ENCODE measurements around the gene TRIM33. TPM values are rescaled to one million over a fixed set of nuclear protein-coding genes. Genes with fewer than 3 reads are reported as not detected.

TRIM33 gene
- total RNA-seq, 4 donors from 2014 or later, result 37.5 to 48.6 (median 41.1) TPM

DNA sequence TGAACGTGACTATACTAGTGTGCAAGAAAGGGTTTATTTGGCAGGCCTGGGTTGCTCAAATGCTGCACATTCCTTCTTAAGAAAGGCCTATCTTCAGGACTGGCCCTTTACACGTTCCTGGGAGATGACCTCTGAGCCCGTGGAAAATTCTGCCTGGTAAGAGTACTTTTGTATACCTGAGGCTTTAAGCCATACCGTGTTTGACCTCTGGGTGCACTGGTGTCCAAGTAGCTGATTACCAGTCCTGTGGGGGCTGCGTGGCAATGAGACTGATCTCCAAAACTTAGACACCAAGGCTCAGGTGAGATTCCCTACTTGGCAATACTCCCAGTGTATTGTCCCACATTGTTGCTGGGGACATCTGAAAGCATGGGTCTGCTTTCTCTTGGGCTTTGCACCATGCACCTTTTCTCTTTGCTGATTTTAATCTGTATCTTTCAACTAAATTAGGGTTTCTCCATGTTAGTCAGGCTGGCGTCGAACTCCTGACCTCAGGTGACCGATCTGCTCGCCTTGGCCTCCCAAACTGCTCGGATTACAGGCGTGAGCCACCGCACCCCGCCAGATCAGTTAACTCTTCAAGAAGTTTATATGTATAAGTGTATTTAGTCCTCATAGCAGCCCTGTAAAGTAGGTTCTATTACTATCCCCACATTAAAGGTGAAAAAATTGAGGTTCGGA lies 44.5 kb downstream of the TRIM33 start:
- DNase-seq (ENCODE audit: low spot score in 2 of 2), result no peak
- 93 to 96% methylated on average over 14 of the region's 14 CpGs for WGBS, 2 donors
- intact Hi-C loops (cut with DNase I; ENCODE audit: low total_unique reads), result no loop called here
- TF ChIP-seq POLR2A (IDR thresholded peaks at IDR 0.05), result no peak
- TF ChIP-seq, protein P1, sequence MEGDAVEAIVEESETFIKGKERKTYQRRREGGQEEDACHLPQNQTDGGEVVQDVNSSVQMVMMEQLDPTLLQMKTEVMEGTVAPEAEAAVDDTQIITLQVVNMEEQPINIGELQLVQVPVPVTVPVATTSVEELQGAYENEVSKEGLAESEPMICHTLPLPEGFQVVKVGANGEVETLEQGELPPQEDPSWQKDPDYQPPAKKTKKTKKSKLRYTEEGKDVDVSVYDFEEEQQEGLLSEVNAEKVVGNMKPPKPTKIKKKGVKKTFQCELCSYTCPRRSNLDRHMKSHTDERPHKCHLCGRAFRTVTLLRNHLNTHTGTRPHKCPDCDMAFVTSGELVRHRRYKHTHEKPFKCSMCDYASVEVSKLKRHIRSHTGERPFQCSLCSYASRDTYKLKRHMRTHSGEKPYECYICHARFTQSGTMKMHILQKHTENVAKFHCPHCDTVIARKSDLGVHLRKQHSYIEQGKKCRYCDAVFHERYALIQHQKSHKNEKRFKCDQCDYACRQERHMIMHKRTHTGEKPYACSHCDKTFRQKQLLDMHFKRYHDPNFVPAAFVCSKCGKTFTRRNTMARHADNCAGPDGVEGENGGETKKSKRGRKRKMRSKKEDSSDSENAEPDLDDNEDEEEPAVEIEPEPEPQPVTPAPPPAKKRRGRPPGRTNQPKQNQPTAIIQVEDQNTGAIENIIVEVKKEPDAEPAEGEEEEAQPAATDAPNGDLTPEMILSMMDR (IDR thresholded peaks at IDR 0.05), result no peak
- no peak overlapping the region for H3K4me3 ChIP-seq (ENCODE audit: low read depth, poor library complexity, severe bottlenecking)

DNA sequence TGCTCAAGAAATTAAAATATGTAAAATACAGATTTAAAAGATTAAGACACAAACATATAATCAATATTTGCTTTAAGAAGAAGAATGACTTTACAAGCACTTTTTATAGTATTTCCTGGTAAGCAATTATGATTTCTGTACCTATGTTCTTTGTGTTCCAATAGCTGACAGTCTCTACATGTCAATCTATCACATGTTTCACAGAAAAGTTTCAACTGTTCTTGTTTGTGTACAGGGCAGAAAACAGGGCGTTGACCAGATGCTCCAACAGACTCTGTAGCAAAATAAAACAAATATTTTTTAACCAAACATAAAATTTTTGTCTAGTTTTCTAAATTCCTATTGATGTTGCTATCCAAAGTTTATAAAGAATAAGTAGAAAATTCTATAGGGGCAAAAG lies 48.0 kb downstream of the TRIM33 start:
- DNase-seq (ENCODE audit: low spot score in 2 of 2), result no peak
- intact Hi-C loops (cut with DNase I; ENCODE audit: low total_unique reads), result no loop called here

DNA sequence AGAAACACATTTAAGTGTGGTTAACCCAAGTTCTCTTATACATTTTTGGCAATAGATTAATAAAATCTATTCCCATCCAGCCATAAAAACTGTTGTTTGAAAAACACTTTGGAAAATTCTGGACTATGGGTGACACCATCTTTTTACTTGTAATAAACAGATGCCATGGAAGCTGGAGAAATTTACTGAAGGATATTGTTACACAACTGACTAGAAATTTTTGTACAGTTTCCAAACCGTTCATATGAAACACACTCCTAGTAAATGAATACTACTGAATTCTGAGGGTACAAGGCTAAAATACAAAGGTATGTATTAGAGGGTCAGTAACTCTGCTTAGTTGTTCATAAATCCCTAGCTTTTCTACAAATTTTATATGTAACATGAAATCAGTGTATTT lies 48.7 kb downstream of the TRIM33 start:
- WGBS, 2 donors, result 70 to 72% methylated on average over 1 of the region's 1 CpG
- TF ChIP-seq POLR2A (IDR thresholded peaks at IDR 0.05), result no peak
- TF ChIP-seq, protein P1 (IDR thresholded peaks at IDR 0.05), result no peak
- no peak for DNase-seq (ENCODE audit: low spot score in 2 of 2)
- no peak overlapping the region for H3K4me3 ChIP-seq (ENCODE audit: low read depth, poor library complexity, severe bottlenecking)
- intact Hi-C loops (cut with DNase I; ENCODE audit: low total_unique reads), result no loop called here

More for the DNA sequence above, 48.0 kb downstream of the TRIM33 start:
- WGBS, 2 donors, result 86 to 88% methylated on average over 1 of the region's 1 CpG
- H3K4me3 ChIP-seq (ENCODE audit: low read depth, poor library complexity, severe bottlenecking), result no peak overlapping the region
- TF ChIP-seq, protein P1 (IDR thresholded peaks at IDR 0.05), result no peak
- TF ChIP-seq POLR2A (IDR thresholded peaks at IDR 0.05), result no peak

DNA sequence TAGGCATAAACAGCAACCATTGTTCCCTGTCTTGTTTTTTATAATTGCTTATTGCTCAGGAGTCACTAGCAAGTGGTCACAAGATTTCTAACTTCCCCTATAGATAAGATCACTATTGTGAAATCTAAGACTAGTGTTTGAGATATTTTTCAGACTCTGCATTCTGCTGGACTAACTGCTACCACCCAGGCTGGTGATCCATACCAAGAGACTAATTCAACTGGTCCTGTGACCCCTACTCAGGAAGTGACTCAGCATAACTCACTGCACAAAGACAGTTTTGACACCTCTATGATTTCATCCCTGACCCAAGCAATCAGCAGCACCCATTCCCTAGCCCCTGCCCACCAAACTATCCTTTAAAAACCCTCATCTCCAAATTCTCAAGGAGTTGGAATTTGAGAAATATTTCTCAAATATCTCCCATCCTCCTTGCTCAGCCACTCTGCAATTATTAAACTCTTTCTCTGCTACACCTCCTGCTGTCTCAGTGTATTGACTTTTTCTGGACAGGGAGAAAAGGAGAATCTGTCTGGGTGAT lies 52.7 kb downstream of the TRIM33 start:
- no peak overlapping the region for H3K4me3 ChIP-seq (ENCODE audit: low read depth, poor library complexity, severe bottlenecking)
- no peak for TF ChIP-seq POLR2A (IDR thresholded peaks at IDR 0.05)
- TF ChIP-seq, protein P1 (IDR thresholded peaks at IDR 0.05), result no peak
- intact Hi-C loops (cut with DNase I; ENCODE audit: low total_unique reads), result no loop called here
- no peak for DNase-seq (ENCODE audit: low spot score in 2 of 2)

DNA sequence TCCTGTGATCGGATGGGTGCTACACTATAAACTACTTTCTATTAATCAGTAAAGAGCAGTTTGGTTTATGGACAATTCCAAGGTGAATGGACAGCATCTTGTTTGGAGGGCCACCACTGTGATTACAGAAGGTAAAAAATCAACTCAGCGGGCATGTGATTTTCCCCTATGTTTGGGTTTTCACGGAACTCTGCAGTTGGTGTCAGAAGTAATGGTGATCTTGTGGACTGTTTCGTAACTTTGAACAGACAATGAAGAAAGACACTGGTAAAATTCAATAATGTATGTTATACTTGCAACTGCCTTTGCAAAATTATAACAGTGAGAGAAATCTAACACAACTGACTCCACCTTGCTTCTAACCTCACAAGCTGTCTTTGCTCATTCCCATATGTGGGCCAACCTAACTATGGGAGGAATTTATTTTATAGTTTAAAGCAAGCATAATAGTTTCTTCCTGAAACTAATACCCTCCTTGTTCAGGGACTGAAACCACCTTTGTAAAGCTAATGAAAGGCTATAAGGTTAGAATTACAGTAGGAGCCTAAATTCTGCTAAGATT lies 53.2 kb downstream of the TRIM33 start:
- TF ChIP-seq, protein P1 (IDR thresholded peaks at IDR 0.05), result no peak
- TF ChIP-seq POLR2A (IDR thresholded peaks at IDR 0.05), result no peak
- intact Hi-C loops (cut with DNase I; ENCODE audit: low total_unique reads), result no loop called here
- no peak overlapping the region for H3K4me3 ChIP-seq (ENCODE audit: low read depth, poor library complexity, severe bottlenecking)
- no peak for DNase-seq (ENCODE audit: low spot score in 2 of 2)
- WGBS, 2 donors, result 84 to 95% methylated on average over 4 of the region's 4 CpGs

Data from lower leg skin (tissue), 4 donors.